Ovary (tissue), 9 donors: Measurements from ENCODE around the gene PPIF. TPM values are rescaled to one million over a fixed set of nuclear protein-coding genes. Genes with fewer than 3 reads are reported as not detected.

ENCODE experiments used
- DNase-seq, 5 donors: peaks; one replicate each; pipeline ENCODE4 v3.0.0-alpha.2; 2019 to 2020
- H3K27ac ChIP-seq, 2 donors: fragments of 200-600 bp; one replicate each; pipeline versions ENCODE4 v1.5.1 to v1.8.0; 2019 to 2022
- H3K27me3 ChIP-seq: fragments of 200-600 bp; one replicate; pipeline ENCODE4 v1.8.0; 2022
- H3K36me3 ChIP-seq: fragments of 200-600 bp; sonication (generic); one replicate; pipeline ENCODE4 v1.5.1; 2019
- H3K4me1 ChIP-seq: one replicate; pipeline ENCODE4 v1.8.1; 2013; ENCODE audit warnings: mild to moderate bottlenecking, moderate library complexity; ENCODE audit not compliant: insufficient read depth
- H3K4me3 ChIP-seq: fragments of 200-600 bp; sonication (generic); one replicate; pipeline ENCODE4 v1.5.1; 2017
- H3K9me3 ChIP-seq, 2 donors: fragments of 200-600 bp in 1 of 2; sonication (generic) in 1 of 2; one replicate each; pipeline versions ENCODE4 v1.5.1 to v1.8.1; 2013 to 2019; ENCODE audit warnings: mild to moderate bottlenecking in 1 of 2, moderate library complexity in 1 of 2
- EP300 ChIP-seq: sonication (generic); formaldehyde crosslinking; IDR thresholded peaks from one replicate; pipeline ENCODE4 v1.6.1; 2017; ENCODE audit warnings: antibody characterized with exemption
- POLR2A ChIP-seq: fragments of 450-650 bp; IDR thresholded peaks from one replicate; pipeline ENCODE4 v1.6.1; 2017; ENCODE audit warnings: antibody characterized with exemption, mild to moderate bottlenecking, moderate library complexity
- WGBS, 3 donors: extraction: QIAGEN DNeasy Blood & Tissue Kit in 1 of 3; methylation state at CpG; one replicate each; pipeline versions ENCODE4 v1.1.5 to v1.1.7; 2013 to 2017; 5-methylcytosine and 5-hydroxymethylcytosine counted together
- intact Hi-C, 4 donors: fragments of 100-400 bp; cut with DNase I; formaldehyde crosslinking; loops; one replicate each; pipeline versions ENCODE4 v1.11.0 to v1.15.1; 2022 to 2023
- polyA plus RNA-seq, 2 donors: library from polyadenylated mRNA; stranded (reverse); fragments of 200-250 nt in 1 of 2; fragments of 350-450 nt in 1 of 2; fragmentation: Illumina TruSeq in 1 of 2; extraction: RNeasy Lipid Tissue Mini Kit (QIAGEN cat#74804) in 1 of 2; gene quantifications; one replicate each; pipeline ENCODE4 v1.2.3, GENCODE V29; 2013 to 2014
- total RNA-seq, 7 donors: library from RNA; depleted of rRNA in 2 of 7; stranded (reverse); fragments of >200 nt in 2 of 7; fragmentation: NEBNext Ultra II Directional in 3 of 7; extraction: Animal tissue kit (Norgen Biotek cat#: 25700) in 3 of 7; gene quantifications; one replicate each; pipeline versions ENCODE4 v1.1.0 to v1.2.4, GENCODE V29; 2016 to 2023
- TF ChIP-seq, protein P1 (sequence below), 3 donors: fragments of 450-650 bp in 2 of 3; fragments of 200-600 bp in 1 of 3; IDR thresholded peaks; one replicate each; pipeline versions ENCODE4 v1.5.1 to v1.8.0; 2016 to 2022; ENCODE audit warnings: antibody characterized with exemption in 3 of 3, mild to moderate bottlenecking in 1 of 3
- donor health status: DM: no; HTN: no; CAD: no; lungs with moderate emphysema.
- donor health status: DM: no; HTN: no; CAD: no.
- donor health status: Bipolar disorder and iron deficiency.
- donor health status: DM: yes; HTN: yes; CAD: no.
- donor health status: DM: no; HTN: no; CAD: no.
- donor health status: DM: yes; HTN: yes; CAD: no.

The PPIF gene
- total and polyA plus RNA-seq, 9 donors = 15.5 to 64.3 (median 32.3) TPM

DNA sequence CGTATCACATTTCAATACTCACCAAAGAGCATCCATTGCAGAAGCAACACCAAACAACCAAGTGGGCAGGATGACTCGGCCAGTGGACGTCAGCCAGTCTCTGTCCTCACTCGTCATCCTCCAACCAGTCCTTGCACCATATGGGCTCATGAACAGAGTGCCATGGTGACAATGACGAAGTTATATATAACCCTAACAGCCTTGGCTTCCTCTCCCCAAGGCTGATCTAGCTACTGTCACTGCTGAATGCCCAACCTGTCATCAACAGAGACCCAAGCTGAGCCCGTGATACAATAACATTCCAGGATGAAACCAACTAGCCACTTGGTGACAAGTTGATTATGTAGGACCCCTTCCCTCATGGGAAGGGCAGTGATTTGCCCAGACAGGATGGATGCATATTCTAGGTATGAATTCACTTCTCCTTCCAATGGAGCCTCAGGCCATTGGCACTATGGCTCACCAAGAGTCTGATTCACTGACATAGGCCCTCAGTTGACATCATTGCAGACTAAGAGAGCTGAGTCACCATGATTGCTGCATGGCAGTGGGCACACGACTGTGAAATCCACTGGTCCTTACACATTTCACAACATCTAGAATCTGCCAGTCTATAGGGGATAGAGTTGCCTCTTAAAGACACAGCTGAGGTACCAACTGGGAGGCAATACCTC, 26.3 kb upstream of the PPIF start:
- DNase-seq = no peak

GRCh38 chr10:79321494-79321882, 25.8 kb upstream of the PPIF start:
- 61 to 69% (median 63%) methylated on average over 2 of the region's 2 CpGs for WGBS, 3 donors
- Histone ChIP-seq H3K27me3 (no peaks in the 10 kb centered on the region), H3K9me3 (no peaks in the 10 kb centered on the region), H3K36me3 (no peaks in the 10 kb centered on the region), H3K4me3 (no peak overlapping the region), H3K4me1 (peaks cover 14% of the 10 kb centered on the region), H3K27ac (no peak overlapping the region)
- no peak for DNase-seq
- TF ChIP-seq POLR2A (no peak), EP300 (no peak)
- TF ChIP-seq, protein P1, sequence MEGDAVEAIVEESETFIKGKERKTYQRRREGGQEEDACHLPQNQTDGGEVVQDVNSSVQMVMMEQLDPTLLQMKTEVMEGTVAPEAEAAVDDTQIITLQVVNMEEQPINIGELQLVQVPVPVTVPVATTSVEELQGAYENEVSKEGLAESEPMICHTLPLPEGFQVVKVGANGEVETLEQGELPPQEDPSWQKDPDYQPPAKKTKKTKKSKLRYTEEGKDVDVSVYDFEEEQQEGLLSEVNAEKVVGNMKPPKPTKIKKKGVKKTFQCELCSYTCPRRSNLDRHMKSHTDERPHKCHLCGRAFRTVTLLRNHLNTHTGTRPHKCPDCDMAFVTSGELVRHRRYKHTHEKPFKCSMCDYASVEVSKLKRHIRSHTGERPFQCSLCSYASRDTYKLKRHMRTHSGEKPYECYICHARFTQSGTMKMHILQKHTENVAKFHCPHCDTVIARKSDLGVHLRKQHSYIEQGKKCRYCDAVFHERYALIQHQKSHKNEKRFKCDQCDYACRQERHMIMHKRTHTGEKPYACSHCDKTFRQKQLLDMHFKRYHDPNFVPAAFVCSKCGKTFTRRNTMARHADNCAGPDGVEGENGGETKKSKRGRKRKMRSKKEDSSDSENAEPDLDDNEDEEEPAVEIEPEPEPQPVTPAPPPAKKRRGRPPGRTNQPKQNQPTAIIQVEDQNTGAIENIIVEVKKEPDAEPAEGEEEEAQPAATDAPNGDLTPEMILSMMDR (IDR thresholded peaks at IDR 0.05) = no peak
- intact Hi-C loops = no loop called here

More for the DNA sequence above, 26.3 kb upstream of the PPIF start:
- TF ChIP-seq EP300 = no peak
- TF ChIP-seq, protein P1 (IDR thresholded peaks at IDR 0.05) = no peak
- TF ChIP-seq POLR2A = no peak
- no peaks in the 10 kb centered on the region for H3K36me3 ChIP-seq
- WGBS, 3 donors = 86 to 90% (median 87%) methylated on average over 7 of the region's 7 CpGs
- intact Hi-C loops = no loop called here
- no peaks in the 10 kb centered on the region for H3K27me3 ChIP-seq
- no peaks in the 10 kb centered on the region for H3K9me3 ChIP-seq
- H3K4me3 ChIP-seq = no peak overlapping the region
- H3K4me1 ChIP-seq = peaks cover 14% of the 10 kb centered on the region
- no peak overlapping the region for H3K27ac ChIP-seq

DNA sequence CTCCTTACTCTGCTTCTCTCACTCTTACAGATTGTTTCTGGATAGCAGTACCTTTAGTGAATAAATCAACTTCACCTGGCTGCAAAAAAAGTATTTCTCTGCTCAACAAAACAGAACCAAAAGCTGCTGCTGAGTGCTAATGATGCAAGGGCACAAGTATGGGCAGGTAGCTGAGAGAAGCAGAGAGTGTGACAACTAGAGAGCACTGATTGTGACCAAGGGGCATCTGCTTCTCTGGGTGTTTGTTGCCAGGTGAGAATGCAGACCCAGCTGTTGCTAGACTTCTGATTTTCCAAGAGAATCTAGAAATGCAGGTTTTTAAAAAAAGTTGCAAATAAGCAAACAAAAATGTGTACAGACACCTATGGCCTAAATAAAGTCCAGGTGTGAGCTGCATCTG, 25.3 kb upstream of the PPIF start:
- H3K4me3 ChIP-seq = no peak overlapping the region
- H3K9me3 ChIP-seq = no peaks in the 10 kb centered on the region
- no peaks in the 10 kb centered on the region for H3K36me3 ChIP-seq
- TF ChIP-seq, protein P1 (IDR thresholded peaks at IDR 0.05) = no peak
- TF ChIP-seq POLR2A (no peak), EP300 (no peak)
- intact Hi-C loops = no loop called here
- no peak for DNase-seq
- peaks cover 12% of the 10 kb centered on the region for H3K4me1 ChIP-seq
- H3K27me3 ChIP-seq = no peaks in the 10 kb centered on the region
- no peak overlapping the region for H3K27ac ChIP-seq

GRCh38 chr10:79322616-79323543, 24.4 kb upstream of the PPIF start:
- no peaks in the 10 kb centered on the region for H3K27me3 ChIP-seq
- peaks cover 5% of the 10 kb centered on the region for H3K4me1 ChIP-seq
- no peak for DNase-seq
- WGBS, 3 donors = 78 to 84% (median 83%) methylated on average over 15 of the region's 15 CpGs
- no peak overlapping the region for H3K4me3 ChIP-seq
- intact Hi-C loops = no loop called here
- TF ChIP-seq EP300 = no peak
- TF ChIP-seq, protein P1 (IDR thresholded peaks at IDR 0.05) = no peak
- TF ChIP-seq POLR2A = no peak
- no peaks in the 10 kb centered on the region for H3K36me3 ChIP-seq
- H3K9me3 ChIP-seq = no peaks in the 10 kb centered on the region
- no peak overlapping the region for H3K27ac ChIP-seq
